HG03159 (cell line): ENCODE data around the gene RGL1.

Source experiments
- ATAC-seq: cut with Tn5 transposase; IDR thresholded peaks from one replicate; pipeline ENCODE4 v1.9.1; 2021; ENCODE audit warnings: mild to moderate bottlenecking, moderate library complexity; ENCODE audit not compliant: unreplicated experiment

Gene RGL1

DNA sequence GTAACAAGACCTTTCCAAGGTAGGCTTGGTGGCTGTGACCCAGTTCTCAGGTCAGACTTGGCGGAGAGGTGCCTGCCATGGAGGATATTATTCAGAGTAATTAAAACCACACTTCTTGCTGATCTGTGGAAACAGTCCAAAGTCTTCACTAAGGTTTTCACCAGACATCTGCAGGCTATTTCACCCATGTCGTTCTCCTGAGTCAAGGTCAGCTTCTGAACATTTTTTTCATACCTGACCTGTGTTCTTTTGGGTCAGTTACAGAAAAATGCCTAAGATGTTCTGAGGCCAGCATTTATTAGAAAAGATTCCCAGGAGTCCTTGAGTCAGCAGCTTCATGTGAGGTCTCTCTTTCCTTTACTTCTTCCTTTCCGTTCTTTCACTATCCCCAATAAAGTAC, 54.9 kb downstream of the RGL1 start:
- ATAC-seq, result no peak

GRCh38 chr1:183862967-183863366, 58.0 kb downstream of the RGL1 start:
- ATAC-seq, result no peak

GRCh38 chr1:183863852-183864251, 58.9 kb downstream of the RGL1 start:
- no peak for ATAC-seq

DNA sequence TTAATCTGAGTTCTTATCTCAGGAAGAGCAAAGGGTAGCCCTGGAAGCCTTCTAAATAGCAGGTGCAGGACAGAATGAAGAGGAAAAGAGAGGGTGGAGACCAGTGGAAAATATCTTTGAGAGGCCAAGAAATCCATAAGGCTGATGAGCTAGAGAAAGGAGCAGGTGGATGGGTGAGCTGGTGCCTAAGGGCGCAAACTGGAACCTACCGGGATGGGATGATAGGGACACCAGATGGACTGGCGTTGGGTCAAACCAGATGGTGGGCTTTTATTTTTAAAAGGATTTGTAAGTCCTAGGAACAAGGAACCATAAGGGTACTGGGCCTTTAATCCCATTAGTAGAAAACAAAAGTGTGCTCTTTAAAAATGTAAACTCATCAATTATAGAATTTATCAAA, 59.7 kb downstream of the RGL1 start:
- ATAC-seq, result no peak

- ATAC-seq, result no peak
These were observed 64.3 kb downstream of the RGL1 start for GRCh38 chr1:183869230-183869629.

DNA sequence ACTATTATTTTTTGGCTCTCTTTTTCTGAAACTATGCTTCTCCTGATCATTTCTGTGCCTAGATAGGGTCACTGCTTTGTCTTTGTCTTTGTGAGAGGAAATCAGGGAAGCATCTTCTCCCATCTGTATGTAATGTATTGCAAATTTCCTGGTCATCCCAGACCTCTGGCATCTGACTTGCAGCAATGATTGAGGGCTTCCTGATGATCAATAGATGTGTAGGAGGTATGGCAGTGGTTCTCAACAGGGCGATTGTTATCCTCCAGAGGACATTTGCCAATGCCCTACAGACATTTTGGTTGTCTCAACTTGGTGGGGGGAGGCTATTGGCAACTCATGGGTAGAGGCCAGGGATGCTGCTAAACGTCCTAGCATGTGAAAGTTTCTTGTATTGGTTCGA, 64.7 kb downstream of the RGL1 start:
- ATAC-seq, result no peak

DNA sequence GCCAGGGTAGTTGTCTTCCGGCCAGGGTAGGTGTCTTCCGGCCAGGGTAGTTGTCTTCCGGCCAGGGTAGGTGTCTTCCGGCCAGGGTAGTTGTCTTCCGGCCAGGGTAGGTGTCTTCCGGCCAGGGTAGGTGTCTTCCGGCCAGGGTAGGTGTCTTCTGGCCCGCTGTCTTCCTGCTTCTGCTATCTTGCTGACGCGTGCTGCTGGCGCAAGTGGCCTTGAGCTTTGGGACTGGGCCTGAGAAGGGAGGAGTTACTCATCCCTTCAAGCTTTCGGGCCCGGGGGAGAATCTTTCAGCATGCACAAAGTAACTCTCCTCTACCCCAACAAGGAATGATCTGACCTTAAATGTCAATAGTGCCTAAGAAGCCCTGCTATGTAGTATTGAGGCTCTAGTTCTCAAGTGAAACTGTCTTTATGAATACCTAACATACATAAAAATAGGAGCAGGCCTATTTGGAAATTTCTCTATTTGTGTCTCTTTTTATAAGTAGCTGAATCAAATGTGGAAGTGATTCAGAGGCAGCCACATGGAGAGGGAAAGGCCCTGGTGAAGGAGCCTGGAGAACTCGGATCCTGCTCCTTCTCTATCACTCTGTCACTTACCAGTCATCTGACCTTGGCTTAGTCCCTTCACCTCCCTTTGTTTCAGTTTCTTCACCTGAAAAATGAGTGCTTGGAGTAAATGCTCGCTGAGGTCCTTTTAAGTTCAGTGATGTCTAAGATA, 65.6 kb downstream of the RGL1 start:
- ATAC-seq, result no peak

DNA sequence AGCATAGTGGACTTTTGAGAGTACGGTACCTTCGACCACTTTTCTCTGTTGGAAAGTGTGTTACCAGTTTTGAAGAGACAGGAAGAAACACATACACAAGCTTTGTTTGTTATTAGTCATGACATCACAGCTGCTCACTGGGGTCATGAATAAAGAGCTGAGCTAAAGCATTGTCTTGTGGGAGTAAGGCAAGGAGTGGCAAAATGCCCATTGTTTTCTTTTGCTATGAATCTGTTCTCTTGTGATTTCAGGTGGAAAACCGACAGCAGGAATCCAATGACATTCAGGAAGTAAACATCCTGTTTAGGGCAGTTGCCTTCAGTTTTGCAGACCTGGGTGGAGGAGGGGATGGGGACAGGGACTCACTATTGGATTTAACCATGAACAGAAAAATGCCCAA, 66.2 kb downstream of the RGL1 start:
- ATAC-seq, result no peak

DNA sequence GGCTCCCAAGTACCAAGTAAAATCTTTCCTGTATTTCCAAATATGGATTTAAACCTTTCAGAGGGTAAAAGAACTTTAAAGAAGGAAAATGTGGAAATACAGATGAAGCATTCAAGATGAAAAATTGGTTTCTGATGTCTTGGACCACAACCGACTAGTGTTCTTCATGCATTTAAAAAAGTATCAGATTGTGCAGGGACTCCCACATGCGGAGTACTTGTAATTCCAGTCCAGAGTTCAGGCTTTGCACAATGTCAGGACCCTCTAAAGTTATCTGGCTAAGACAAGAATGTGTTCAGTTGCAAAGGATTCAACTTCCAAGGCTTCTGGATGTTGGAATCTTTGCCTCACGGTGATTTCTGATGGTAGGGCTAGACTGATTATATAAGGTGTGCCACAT, 66.7 kb downstream of the RGL1 start:
- ATAC-seq, result no peak

- no peak for ATAC-seq
These were observed 67.5 kb downstream of the RGL1 start for GRCh38 chr1:183872403-183872802.

DNA sequence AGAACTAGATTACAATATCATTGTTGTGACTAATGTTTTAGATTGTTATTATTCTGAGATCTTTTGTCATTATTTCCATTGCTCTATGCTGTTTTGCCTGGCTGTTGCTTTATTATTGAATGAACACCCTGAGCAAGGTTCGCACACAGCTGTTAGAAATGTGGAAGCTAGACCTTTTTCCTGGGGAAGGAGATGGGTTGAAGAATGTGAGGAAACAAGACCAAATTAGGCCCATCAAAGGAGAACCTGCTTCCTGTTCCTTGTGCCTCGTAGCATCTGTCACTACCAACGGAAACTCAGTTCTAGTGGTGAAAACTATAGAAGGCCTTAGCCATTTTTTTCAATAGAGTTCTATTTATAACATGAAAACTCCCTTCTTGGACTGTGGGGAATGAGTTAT, 68.7 kb downstream of the RGL1 start:
- ATAC-seq, result no peak

DNA sequence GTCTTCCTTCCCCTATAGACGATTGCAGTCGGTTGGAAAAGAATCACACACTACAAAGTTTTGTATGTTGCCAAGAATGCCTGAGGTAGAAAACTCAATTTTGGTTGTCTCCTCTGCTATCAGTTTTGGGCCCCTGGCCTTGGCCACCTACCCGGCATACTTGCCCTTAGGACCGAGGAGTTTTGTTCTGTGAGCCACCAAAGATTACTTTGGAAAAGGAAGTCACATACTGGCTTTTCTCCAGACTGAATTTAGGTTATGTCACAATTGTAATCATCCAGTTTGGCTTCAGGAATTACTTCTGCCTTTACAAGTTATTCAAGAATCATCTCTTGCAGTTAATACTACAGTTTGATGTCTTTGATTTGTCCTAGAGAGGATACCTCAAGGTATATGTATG, 71.4 kb downstream of the RGL1 start:
- ATAC-seq, result no peak

DNA sequence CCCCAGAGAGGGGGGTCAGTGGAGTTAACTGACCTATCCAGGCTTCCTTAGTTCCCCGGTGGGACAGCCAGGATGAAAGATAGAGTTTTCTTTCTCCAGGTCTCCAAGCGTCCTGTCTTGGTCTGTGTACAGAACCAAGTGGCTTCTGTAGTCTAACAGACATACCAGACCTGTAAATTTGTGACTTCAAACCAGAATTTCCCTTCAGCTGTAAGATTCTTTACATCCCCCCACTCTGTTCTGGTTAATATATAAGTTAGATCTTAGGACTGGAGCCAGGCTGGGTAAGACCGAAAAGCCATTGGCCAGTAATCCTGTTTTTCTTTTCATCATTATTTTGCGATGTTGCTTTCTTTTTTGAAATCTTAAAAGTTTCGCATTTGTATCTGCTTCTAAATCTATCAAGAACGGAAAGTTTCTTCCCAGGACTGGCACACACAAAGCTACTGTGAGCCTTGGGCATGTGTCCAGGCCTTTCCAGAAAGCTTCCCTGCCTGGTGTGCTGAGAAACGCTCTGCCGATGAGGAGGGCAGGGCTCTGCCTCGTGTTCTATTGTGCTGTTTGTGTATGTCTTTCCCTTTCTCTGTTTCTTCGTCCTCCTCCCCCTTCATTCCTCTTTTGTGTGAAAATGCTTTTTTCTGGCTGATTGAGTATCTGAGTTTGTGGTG, 72.3 kb downstream of the RGL1 start:
- no peak for ATAC-seq

- ATAC-seq, result no peak
These were observed 74.6 kb downstream of the RGL1 start for GRCh38 chr1:183879494-183879893.

DNA sequence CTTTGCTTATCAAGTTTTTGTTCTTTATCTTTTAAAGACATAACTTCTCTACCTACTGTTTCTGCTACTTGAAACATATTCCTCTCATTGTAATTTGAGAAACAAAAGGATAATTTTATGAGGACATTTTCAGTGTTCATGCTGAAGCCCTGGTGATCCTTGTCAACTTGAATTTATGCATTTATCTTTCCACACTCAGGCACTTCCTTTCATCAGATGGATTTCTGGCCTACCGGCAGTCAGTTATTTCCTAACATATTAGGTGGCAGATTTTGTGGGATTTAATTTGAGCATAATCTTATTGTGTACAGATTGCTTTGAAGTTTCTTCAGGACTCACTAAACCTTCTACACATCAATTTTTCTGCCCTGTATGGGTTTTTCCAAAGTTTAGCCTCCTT, 75.0 kb downstream of the RGL1 start:
- no peak for ATAC-seq

DNA sequence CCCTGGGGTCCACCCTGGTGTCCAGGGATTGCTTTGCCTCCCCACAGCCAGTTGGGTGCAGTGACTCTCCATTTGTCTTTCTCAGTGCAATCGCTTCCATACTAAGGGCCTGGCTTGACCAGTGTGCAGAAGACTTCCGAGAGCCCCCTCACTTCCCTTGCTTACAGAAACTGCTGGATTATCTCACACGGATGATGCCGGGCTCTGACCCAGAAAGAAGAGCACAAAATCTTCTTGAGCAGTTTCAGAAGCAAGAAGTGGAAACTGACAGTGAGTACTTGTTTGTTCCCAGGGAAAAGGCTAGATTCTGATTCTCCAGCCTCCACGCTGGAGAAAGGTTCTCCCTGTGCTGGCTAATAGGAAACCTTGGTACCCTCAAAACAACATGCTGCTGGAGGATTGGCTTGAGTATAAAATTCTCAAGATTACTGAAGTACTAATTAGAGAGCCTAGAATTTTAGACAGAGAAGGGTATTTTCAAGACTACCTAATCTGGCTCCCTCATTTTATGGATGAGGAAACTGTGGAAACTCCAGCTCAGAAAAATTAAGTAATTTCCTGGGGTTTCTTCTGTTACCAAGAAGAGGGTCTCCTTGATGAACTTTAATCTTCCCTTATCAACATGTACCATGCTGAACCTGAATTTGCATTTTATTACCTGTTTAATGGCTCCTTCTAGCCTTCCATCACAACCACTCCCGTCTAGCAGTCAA, 75.8 kb downstream of the RGL1 start:
- ATAC-seq, result no peak

DNA sequence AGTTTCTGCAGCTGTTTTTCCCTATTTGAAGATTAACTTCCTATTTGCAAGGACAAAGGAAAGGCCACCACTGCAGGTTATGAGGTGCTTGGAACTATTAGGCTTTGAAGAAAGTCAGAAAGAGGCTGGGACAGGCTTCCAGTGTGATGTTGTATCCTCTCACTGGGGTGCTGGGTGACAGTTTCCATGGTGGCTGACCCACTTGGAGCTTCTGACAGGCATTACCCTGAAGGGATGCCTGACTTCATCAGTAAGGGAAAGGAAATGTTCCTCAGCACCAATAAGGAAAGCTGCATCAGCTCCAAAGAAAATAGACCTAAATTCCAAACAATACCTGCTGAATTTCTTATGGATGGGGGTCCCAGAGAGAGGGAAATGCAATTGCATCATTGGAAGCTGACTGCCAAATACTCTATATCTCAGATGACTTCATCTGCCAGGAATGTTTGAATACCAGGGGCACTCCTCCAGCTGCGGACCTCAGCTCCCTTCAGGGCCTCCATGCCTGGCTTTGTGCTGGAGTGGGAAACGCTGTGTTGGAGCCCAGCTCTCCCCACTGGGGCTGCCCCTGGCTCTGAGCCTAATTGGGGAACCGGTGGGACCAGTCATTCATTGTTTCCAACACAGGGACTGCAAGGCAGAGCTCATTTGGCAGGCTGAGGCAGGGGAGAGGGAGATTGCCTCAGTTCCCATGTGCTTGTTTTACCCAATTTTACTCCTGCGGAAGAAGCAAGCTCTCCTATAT, 76.6 kb downstream of the RGL1 start:
- no peak for ATAC-seq

DNA sequence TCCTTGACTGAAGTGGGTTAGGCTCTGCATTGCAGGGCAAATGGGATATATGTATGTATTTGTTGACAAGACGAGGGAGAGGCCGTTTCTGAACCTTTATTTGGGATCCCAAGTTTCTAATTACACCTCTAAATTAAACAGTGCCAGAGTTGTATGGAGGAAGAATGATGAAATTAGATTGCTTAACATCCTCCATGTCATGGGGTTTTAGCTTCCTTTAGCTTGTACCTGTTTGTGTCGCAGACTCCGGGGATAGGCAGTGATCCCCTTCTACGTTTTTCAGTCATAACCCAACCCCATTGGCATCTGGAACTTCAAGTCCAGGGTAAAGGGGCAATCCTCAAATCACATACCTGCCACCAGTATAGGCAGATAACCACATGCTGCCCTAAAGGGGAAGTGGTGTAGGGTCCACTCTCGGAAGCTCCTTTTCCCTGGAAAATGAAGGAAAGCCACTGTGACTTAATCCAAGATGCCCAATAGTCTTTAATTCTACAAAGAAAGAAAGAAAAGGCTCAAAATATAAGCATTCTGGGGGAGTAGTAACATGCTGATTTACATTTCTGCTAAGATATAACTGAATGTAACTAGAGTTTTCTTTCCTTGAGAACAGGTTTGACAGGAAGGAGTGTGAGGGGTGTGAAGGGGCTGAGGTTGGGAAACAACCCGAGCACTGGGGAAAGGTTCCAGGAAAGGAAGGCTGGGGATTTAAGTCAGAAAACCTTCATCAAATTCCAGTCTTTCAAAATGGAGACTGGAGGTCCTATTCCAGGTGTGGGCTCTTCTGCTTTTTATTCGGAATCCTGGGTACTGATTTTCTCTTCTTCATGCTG, 77.6 kb downstream of the RGL1 start:
- no peak for ATAC-seq

- no peak for ATAC-seq
These were observed 78.7 kb downstream of the RGL1 start for GRCh38 chr1:183883623-183884022.

- no peak for ATAC-seq
These were observed 79.6 kb downstream of the RGL1 start for GRCh38 chr1:183884526-183884925.
